Endothelial cell of umbilical vein (primary cell): Measurements from ENCODE around the gene PIGT. TPM values are rescaled to one million over a fixed set of nuclear protein-coding genes. Genes with fewer than 3 reads are reported as not detected.

Experiments used
- BruUV-seq: library from RNA; stranded (reverse); fragments of 400-500 nt; replicated peaks from 2 replicates; lab custom pipeline; 2021; lab: Mats Ljungman, UMichigan
- CTCF ChIA-PET: fragments of 300-600, 350-600 bp; sonication (Branson Sonifier 250); formaldehyde crosslinking; loops from one replicate; lab custom pipeline; 2021; ENCODE audit warnings: antibody characterized with exemption, inconsistent platforms; lab: Charles Lee
- POLR2A ChIA-PET: fragments of 300-600, 350-600 bp; sonication (Branson Sonifier 250); formaldehyde crosslinking; loops from one replicate; lab custom pipeline; 2021; ENCODE audit warnings: antibody characterized with exemption, inconsistent platforms; lab: Charles Lee
- DNase-seq: peaks from one replicate; pipeline ENCODE4 v3.0.0-alpha.2; 2011; ENCODE audit warnings: low read depth, low spot score
- FAIRE-seq: peaks from 2 replicates; lab custom pipeline; 2011; peaks lifted over from hg19 to GRCh38; lab: Jason Lieb, UNC
- H2AFZ ChIP-seq: 2 replicates; pipeline ENCODE4 v1.6.0; 2012; ENCODE audit warnings: low read depth, low read length, control low read depth, inconsistent platforms
- H3K27ac ChIP-seq: 2 replicates; pipeline ENCODE4 v1.5.1; 2011; ENCODE audit warnings: low read depth, mild to moderate bottlenecking, control low read depth, low read length, moderate library complexity; ENCODE audit not compliant: insufficient read depth
- H3K27me3 ChIP-seq, 2 experiments: 2 replicates each; pipeline versions ENCODE4 v1.6.0 to v1.6.1; 2011; ENCODE audit warnings: low read length in 2 of 2, mixed read lengths in 1 of 2; ENCODE audit not compliant: control insufficient read depth in 2 of 2, insufficient read depth in 2 of 2
- H3K36me3 ChIP-seq, 2 experiments: 2 replicates in 1 of 2; 3 replicates in 1 of 2; pipeline ENCODE4 v1.5.1; 2011; ENCODE audit warnings: low read length in 2 of 2, mild to moderate bottlenecking in 1 of 2, moderate library complexity in 1 of 2; ENCODE audit not compliant: control insufficient read depth in 2 of 2, insufficient read depth in 2 of 2; ENCODE audit errors: extremely low read depth in 1 of 2
- H3K4me1 ChIP-seq: 3 replicates; pipeline ENCODE4 v1.5.1; 2011; ENCODE audit warnings: mild to moderate bottlenecking, low read length; ENCODE audit not compliant: control insufficient read depth, insufficient read depth; ENCODE audit errors: extremely low read depth
- H3K4me2 ChIP-seq: 2 replicates; pipeline ENCODE4 v1.6.1; 2011; ENCODE audit warnings: low read length, control low read depth, mixed read lengths; ENCODE audit not compliant: insufficient read depth
- H3K4me3 ChIP-seq, 3 experiments: fragments of 200-600 bp in 1 of 3; sonication (generic), shearing (Covaris generic) in 1 of 3; replicated peaks in 1 of 3; 2 replicates each; pipeline ENCODE4 v1.5.1; 2011 to 2016; ENCODE audit warnings: control low read depth in 3 of 3, low read length in 3 of 3, mild to moderate bottlenecking in 2 of 3, inconsistent platforms in 1 of 3, low read depth in 1 of 3, moderate library complexity in 1 of 3; ENCODE audit not compliant: insufficient read depth in 1 of 3
- H3K79me2 ChIP-seq: 2 replicates; pipeline ENCODE4 v1.6.0; 2012; ENCODE audit warnings: low read length, inconsistent platforms; ENCODE audit not compliant: control insufficient read depth, insufficient read depth
- H3K9ac ChIP-seq: replicated peaks from 2 replicates; pipeline ENCODE3; 2011; ENCODE audit warnings: low read length, control low read depth; ENCODE audit not compliant: insufficient read depth; ENCODE audit errors: extremely low read depth
- H3K9me1 ChIP-seq: replicated peaks from 3 replicates; pipeline ENCODE4 v1.6.0; 2011; ENCODE audit warnings: mild to moderate bottlenecking, low read length; ENCODE audit not compliant: control insufficient read depth, insufficient read depth; ENCODE audit errors: extremely low read depth
- H3K9me3 ChIP-seq: replicated peaks from 2 replicates; pipeline ENCODE4 v1.5.1; 2012; ENCODE audit warnings: low read length, inconsistent platforms; ENCODE audit not compliant: control insufficient read depth, insufficient read depth
- H4K20me1 ChIP-seq: replicated peaks from 2 replicates; pipeline ENCODE3; 2011; ENCODE audit warnings: mild to moderate bottlenecking, low read length; ENCODE audit not compliant: control insufficient read depth, insufficient read depth; ENCODE audit errors: extremely low read depth
- CTCF ChIP-seq, 2 donors: IDR thresholded peaks; 1 replicate in 1 of 2; 2 replicates in 1 of 2; pipeline ENCODE4 v1.5.1; 2011; ENCODE audit warnings: low read length in 2 of 2, mild to moderate bottlenecking in 2 of 2, moderate library complexity in 2 of 2, control low read depth in 1 of 2, inconsistent platforms in 1 of 2, low read depth in 1 of 2; ENCODE audit not compliant: insufficient read depth in 1 of 2; ENCODE audit errors: extremely low read depth in 1 of 2
- EZH2 ChIP-seq: IDR thresholded peaks from 2 replicates; pipeline ENCODE4 v1.6.1; 2012; ENCODE audit warnings: borderline replicate concordance, low read depth, mild to moderate bottlenecking, moderate library complexity, low read length, inconsistent platforms; ENCODE audit not compliant: severe bottlenecking
- FOS ChIP-seq: IDR thresholded peaks from 2 replicates; pipeline ENCODE4 v1.6.1; 2011; ENCODE audit warnings: mild to moderate bottlenecking, low read length, moderate library complexity, borderline replicate concordance; ENCODE audit not compliant: insufficient read depth
- GATA2 ChIP-seq: IDR thresholded peaks from 2 replicates; pipeline ENCODE4 v1.7.0; 2011; ENCODE audit warnings: low read depth, mild to moderate bottlenecking, moderate library complexity, mixed read lengths, low read length; ENCODE audit not compliant: insufficient read length, insufficient read depth
- JUN ChIP-seq: IDR thresholded peaks from 2 replicates; pipeline ENCODE4 v1.6.1; 2011; ENCODE audit warnings: borderline replicate concordance, low read depth; ENCODE audit not compliant: insufficient read length, insufficient read depth
- MAX ChIP-seq: IDR thresholded peaks from 2 replicates; pipeline ENCODE4 v1.6.1; 2011; ENCODE audit not compliant: insufficient read depth, insufficient read length
- POLR2A ChIP-seq: IDR thresholded peaks from 2 replicates; pipeline ENCODE4 v1.6.1; 2012; ENCODE audit warnings: low read depth, mild to moderate bottlenecking, control low read depth, low read length
- POLR2AphosphoS5 ChIP-seq: IDR thresholded peaks from 2 replicates; pipeline ENCODE4 v1.6.1; 2012; ENCODE audit warnings: low read depth, mild to moderate bottlenecking, control low read depth, low read length, moderate library complexity; ENCODE audit not compliant: insufficient read depth
- dilution Hi-C: fragments of 300-500 bp; cut with MboI; formaldehyde crosslinking; loops from one replicate; pipeline ENCODE4 v1.15.0; 2019; ENCODE audit warnings: low sequenced_read_pairs; ENCODE audit not compliant: extremely low pct_ligation_motif_present
- intact Hi-C: fragments of 100-400 bp; cut with micrococcal nuclease; formaldehyde crosslinking; loops from one replicate; pipeline ENCODE4 v1.10.0; 2022
- polyA plus RNA-seq, 4 experiments: library from polyadenylated mRNA; depleted of rRNA in 3 of 4; stranded (reverse) in 3 of 4; unstranded in 1 of 4; fragments of >200 nt; gene quantifications; 2 replicates each; pipeline versions ENCODE4 v1.2.1 to v1.2.3, GENCODE V29; 2011 to 2012; ENCODE audit warnings: missing spikeins in 1 of 4
- total RNA-seq: library from RNA; stranded (reverse); gene quantifications from 2 replicates; pipeline ENCODE4 v1.2.3, GENCODE V29; 2021

Gene PIGT
- total and polyA plus RNA-seq, 2 donors (not counting 3 experiments of a cell fraction or from before 2014, with no cell fraction given), result 96.8 to 143 TPM

GRCh38 chr20:45423700-45424099, 7.8 kb downstream of the PIGT start:
- no peak overlapping the region for H2AFZ ChIP-seq
- H3K9me3 ChIP-seq, result no peaks in the 10 kb centered on the region
- no peak overlapping the region for H3K9ac ChIP-seq
- H4K20me1 ChIP-seq, result no peaks in the 10 kb centered on the region
- dilution Hi-C loops (no loop called here), intact Hi-C loops (no loop called here)
- CTCF ChIA-PET, result interaction anchor here (1.2 kb wide), 1 partner anchor 13 kb away, joined by 6 read pairs; no protein-coding TSS in a partner anchor
- H3K36me3 ChIP-seq, result peaks cover 7 to 34% of the 10 kb centered on the region in 2 experiments
- H3K27ac ChIP-seq, result no peak overlapping the region
- BruUV-seq, result no TSS peak
- FAIRE-seq, result no peak
- H3K9me1 ChIP-seq, result no peaks in the 10 kb centered on the region
- TF ChIP-seq EZH2, result no peak
- TF ChIP-seq GATA2, result no peak
- TF ChIP-seq FOS, result no peak
- TF ChIP-seq POLR2A, result no peak
- no peak for TF ChIP-seq POLR2AphosphoS5
- no peak for TF ChIP-seq JUN
- no peak for TF ChIP-seq CTCF (IDR thresholded peaks at IDR 0.05; ENCODE audit: extremely low read depth in 1 of 2, insufficient read depth in 1 of 2, low read depth in 1 of 2, low read length in 2 of 2)
- TF ChIP-seq MAX, result no peak
- H3K4me3 ChIP-seq, result no peak overlapping the region
- H3K4me2 ChIP-seq, result no peak overlapping the region
- POLR2A ChIA-PET, result no interaction called here
- DNase-seq, result no peak
- H3K79me2 ChIP-seq, result peaks cover 2% of the 10 kb centered on the region
- peaks cover 7% of the 10 kb centered on the region for H3K4me1 ChIP-seq
- H3K27me3 ChIP-seq, result no peaks in the 10 kb centered on the region
